ENCODE measurements around the gene NR2E1.

Gene NR2E1

DNA sequence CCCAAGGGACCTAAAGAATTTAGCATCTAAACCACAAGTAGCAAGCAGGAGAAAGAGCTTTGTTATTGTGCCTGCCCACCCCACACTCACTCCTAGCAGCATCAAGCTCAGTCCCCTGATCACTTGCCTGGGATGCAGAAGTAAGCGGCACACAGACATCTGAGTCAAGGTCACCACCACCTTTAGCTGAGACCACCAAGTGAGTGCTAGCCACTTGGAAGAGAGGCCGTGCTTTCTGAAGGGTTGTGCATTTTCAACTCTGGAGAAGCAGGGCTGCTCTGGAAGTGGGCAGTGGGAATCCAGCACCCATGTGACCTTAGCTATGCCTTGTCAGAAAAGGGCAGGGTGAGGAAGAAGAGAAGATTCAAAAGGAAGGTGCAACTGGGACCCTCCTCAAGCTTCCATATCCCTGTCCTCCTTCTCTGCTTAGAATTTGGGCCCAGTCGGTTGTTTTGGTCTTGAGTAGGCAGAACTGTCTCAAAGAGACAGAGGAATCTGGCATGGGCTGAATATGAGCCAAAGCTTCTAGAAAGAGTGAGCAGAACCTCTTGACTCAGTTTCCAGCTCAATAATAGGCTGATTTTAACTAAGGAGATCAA, 6.2 kb downstream of the NR2E1 start:
- DNase-seq: no peak

DNA sequence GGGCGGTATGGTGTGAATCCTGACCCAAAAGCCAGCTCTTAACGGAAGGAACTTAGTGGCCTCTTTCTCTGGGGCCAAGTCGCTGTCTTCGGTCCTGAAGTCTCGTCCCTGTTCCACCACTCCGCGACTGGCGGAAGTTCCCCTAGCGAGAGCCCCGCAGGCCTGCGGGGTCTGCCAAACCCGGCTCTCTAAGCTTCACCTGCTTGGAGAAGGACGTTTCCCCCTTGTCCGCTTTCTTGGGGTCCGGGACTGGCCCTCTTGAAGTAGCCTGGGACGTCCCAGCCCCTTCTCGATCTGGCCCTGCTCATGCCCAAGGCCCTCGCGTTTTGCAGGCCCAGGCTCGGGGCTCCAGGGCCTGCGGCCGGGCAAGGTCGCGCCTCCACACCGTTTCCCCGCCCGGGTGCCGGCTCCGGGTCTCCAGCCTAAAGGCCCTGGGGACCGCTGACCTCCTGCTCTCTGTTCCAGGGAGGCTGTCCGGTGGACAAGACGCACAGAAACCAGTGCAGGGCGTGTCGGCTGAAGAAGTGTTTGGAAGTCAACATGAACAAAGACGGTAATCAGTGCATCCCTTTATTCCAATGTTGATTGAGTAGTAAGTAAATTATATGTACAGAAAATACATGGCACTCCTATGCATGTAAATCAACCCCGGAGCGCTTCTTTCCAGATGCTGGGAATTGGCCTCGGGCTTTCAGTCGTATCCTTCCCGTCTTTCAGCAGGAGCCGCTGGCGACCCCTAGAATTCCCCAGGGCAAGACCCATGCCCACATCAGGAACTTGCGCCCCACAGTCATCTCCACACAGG, 8.8 kb downstream of the NR2E1 start:
- peak; percentile 17 for DNase-seq

DNA sequence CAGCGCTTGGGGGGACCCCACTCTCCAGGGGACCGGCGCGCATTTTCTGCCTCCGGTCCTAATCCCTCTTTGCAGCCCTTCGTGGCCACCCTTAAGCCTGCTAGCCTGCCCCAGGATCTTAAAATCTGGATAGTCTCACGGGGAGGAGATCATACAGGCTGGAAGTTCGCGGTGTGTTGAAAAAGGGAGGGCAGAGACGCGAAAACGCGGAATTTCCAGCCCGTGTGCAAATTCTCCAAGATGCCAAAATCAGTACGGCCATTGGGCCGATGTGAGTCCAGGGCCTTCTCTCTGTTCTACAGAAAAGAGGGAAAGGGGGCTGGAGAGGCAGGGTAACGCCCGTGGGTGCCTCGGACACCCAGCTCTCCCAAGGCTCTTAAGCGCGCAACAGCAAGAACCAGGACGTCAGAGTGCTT, 9.4 kb downstream of the NR2E1 start:
- no peak for DNase-seq

DNA sequence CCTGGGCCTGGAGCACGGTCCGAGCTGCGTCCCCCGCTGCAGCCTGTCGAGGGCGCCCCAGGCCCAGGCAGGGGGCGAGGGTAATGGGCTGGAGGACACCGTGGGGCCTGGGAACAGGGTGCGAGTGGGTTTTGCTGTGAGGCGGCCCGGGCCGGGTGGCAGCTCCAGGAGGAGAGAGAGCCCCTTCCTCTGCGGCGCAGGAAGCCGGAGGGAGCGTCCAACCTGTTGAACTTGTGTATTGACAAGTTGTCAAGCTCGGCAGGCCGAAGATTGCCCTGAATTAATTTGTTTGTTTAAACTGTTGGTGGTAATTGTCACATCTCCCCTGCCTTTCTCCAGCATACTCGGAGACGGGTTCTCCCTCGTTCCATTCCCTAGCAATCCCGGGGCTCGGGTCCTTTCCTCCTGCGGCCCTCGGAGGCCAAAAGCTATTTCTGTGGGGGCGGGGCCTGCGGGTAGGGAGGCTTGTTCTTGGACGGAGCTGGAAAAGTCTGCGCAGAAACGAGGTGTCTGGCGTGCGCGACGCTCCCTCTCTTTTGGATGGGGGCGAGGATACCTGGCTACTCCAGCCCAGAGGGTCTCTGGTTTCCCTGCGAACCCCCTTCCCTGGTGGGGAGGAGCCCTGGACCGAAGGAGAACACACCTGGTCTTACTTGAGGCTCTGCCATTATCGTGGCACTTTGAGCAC, 9.9 kb downstream of the NR2E1 start:
- DNase-seq: no peak

DNA sequence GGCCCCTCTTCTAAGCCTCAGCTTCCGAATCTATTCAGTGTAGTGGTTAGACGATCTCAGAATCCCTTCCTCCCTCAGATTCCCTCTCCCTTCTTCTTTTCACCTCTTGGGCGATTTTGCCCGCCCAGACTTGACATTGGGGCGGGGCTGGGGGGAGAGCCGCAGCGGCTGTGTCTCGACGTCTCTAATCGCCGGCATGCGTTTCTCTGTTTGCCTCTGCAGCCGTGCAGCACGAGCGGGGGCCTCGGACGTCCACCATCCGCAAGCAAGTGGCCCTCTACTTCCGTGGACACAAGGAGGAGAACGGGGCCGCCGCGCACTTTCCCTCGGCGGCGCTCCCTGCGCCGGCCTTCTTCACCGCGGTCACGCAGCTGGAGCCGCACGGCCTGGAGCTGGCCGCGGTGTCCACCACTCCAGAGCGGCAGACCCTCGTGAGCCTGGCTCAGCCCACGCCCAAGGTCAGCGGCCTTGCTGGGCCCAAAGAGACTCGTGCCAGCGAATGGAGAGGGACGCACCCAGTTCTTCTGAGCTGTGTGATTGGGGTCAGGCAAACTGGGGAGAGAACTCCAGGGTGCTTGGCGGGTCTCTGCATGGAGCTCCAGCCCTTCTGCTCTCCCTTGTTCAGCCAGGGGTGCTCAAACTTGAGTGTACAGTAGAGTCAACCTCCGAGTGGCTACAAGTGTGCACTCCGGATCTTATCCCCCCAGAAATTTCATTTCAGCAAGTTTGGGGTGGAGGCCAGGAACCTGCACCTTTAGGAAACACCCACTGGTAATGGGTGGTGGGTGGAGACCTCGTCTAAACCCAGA, 10.7 kb downstream of the NR2E1 start:
- no peak for DNase-seq

DNA sequence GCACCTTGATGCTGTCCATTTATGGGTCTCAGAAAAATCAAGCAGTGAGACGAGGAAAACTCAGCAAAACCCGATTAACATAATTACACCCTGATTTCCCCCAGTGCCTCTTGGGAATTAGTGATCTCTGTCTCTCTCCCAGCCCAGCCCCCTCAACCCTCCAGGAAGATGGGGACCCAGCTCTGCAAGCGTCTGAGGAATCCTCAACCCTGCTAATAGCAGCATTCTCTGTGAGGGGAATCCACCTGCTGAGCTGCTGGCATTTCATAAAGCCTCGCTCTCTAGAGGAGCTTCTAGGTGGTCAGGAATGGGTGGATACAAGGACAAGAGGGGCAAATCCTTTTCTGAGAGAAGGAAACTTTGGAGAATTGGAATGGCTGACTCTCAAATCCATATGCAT, 13.9 kb downstream of the NR2E1 start:
- no peak for DNase-seq

DNA sequence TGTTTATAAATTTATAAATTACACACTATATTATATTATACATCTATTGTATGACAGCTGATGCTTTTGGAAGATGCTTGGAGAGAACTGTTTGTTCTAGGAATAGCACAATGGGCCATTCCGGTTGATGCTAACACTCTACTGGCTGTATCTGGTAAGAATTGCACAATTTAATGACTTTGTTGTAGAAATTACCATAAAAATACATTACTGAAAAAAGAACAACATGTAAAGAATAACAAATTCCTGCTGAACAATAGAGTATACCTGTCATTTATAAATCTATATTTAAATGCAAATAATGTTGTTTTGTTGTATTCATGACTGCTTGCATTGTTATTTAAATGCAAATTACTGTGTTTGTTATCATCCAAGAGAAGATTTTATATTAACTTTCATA, 14.4 kb downstream of the NR2E1 start:
- no peak for DNase-seq

DNA sequence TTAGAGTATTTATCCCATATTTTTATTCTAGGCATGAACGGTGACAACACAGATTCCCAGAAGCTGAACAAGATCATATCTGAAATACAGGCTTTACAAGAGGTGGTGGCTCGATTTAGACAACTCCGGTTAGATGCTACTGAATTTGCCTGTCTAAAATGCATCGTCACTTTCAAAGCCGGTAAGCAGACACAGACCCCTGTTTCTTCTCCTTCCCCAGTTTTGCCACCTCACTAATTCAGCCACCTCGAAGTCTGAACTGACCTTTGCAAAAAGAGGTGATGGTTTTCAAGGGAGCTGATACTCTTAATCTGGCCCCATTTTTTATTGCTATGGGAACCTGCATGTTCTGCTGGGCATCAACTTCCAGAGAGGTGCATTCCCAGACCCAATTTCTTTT, 15.0 kb downstream of the NR2E1 start:
- no peak for DNase-seq

DNA sequence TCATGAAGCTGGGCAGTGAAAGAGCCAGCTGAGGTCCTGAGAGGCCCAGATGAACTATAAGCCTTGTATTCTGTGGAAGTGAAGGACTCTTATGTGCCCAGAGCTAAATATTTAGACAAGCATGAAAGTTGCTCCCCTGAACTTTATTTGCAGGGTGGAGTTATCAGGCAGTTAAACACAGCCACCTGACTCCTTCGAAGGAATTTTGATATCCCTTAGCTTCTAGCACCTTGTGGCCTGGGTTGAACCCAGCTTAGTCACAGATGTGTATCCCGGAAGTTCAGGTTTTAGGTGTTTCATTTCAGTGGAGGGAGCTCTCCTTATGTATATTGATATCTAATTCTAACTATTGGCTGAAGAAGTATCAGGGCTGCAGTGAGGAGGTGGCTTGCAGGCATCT, 20.4 kb downstream of the NR2E1 start:
- DNase-seq: no peak

DNA sequence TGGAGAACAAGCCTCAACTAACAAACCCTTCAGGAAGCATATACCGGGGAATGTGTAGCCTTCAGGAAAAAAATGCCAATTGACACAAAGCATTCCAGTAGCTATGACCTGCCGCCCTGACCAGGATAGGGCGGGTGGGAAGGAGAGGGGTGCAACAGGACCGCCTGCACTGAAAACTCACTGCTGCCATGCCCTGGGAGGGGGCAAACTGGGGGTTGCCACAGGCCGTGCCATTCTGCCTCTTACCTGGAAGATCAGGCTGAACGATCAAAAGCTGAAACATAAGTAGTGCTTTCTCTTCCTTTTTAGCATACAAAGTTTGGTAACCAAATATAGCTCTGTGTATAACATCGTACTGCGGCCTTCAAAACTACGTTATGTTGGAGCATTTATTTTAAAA, 21.7 kb downstream of the NR2E1 start:
- no peak for DNase-seq

DNA sequence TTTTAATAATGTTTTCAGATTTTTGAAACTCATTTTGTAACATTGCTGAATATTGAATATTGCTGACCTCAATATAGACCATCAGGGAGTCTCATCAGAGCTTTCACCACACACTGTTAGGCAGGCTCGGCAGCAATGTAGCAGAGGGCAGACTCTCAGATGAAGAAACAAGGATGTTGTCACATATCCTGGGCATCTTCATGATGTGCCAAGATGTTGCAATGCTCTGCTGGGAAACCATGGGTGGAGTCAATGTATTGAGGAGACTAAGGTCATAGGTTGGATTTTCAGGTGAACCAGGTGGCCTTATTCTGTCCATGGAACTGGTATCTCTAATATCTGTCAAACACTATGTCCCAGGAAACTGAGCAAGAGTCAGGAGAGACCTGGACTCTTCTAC, 27.3 kb downstream of the NR2E1 start:
- no peak for DNase-seq

DNA sequence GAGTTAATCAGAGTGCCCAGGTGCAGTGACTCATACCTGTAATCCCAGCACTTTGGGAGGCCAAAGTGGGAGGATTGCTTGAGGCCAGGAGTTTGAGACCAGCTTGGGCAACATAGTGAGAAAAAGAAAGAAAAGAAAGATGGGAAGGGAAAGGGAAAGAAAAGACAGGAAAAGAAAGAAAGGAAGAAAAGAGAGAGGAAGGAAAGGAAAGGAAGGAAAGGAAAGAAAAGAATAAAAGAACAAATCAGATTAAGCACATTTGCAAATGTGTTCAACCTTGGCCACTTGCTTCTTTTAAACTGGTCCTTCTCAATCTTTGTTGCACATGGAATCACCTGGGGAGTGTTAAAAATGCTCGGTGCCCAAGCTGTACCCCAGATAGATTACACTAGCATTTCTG, 28.0 kb downstream of the NR2E1 start:
- no peak for DNase-seq

DNA sequence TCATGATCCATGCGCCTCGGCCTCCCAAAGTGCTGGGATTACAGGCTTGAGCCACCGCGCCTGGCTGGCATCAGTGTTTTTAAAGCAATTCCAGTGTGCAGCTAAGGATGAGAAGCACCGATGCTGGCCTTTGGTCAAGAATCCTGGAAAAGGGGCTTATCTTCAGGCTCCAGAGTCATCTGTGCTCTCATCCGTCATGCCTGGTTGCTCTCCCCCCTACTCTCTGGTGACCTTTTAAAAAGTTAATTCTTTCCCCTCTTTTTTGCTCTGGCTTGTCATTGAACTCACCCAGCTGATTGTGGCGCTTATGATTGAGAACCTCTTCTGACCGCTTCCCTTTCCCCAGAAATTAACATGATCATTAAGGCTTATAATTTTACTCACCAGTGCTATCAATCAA, 28.7 kb downstream of the NR2E1 start:
- no peak for DNase-seq

DNA sequence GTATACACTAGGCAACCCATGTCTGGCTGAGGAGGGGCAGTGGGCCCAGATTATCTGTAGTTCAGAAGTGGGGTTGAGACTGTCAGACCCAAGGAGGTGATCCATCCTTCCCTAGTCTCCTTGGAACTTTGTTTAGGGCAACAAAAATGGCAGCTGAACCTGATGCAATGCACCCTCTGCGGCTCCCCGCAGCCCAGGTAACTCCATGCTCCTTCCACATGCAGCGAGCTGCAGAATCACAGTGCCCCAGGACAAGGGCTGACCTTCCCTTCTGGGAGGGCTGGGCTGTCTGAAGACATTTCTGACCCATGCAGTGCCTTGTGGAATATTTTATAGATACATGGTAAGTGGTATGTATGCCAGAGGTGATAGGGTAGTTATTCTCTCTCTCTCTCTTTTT, 29.4 kb downstream of the NR2E1 start:
- DNase-seq: no peak

DNA sequence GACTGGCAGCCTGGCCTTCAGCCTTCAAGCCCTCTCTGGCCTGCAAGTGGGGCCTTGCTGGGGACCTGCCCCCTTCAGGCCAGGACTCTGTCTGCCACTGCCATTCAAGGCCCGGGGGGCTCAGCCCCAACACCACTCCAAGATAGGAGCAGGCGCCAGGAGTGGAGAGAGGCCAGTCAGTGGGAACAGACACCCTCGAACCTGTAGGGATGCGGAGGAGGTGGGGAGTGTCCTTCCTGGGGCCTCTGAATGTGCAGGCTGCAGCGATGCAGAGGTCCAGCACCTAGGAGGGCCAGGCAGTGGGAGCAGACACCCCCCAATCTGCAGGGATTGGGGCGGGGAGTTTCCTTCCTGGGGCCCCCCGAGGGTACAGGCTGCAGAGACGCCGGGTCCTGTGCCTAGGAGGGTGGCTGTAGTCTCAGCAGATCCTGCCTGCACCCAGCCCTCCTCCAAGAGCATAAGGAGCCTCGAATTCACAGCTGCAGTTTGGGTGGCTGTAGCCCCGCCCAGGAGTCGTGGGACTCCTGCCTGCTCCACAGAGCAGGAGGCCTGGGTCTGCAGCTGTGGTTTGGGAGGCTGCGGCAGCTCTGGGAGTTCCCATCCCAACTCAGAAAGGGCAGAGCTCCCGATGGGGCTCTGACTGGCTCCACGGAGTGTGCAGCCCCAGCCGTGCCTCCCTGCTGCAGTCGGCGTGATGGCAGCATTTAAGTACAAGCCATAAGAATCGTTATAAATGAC, 33.1 kb downstream of the NR2E1 start:
- no peak for DNase-seq

DNA sequence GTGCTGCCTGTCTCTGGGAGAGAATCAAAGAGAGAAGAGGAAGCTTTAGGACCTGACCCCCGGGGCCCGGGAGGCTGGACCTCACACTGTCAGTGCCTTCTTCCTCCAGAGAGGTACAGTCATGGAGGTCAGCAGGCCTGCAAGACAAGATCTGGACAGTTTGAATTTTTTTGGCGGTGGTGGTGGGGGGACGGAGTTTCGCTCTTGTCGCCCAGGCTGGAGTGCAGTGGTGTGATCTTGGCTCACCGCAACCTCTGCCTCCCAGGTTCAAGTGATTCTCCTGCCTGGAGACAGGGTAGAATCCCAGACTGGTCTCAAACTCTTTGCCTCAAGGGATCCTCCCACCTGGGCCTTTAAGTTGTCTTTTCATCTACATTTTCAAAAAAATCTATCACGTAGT, 34.4 kb downstream of the NR2E1 start:
- DNase-seq: no peak

DNA sequence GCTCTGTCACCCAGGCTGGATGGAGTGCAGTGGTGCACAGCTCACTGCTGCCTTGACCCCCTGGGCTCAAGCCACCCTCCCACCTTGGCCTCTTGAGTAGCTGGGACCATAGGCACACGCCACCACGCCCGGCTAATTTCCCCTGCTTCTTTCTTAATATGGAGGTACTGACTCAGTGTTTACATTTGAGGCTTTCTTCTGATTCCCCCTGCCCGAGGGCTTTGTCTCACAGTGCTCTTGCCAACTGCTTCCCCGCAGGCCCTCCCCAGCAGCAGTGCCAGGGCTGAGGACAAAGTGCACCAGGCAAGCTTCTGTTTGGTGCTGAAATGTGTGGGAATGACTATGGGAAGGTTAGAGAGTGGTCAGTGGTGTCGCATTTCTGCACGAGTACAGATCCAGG, 34.8 kb downstream of the NR2E1 start:
- DNase-seq: no peak

DNA sequence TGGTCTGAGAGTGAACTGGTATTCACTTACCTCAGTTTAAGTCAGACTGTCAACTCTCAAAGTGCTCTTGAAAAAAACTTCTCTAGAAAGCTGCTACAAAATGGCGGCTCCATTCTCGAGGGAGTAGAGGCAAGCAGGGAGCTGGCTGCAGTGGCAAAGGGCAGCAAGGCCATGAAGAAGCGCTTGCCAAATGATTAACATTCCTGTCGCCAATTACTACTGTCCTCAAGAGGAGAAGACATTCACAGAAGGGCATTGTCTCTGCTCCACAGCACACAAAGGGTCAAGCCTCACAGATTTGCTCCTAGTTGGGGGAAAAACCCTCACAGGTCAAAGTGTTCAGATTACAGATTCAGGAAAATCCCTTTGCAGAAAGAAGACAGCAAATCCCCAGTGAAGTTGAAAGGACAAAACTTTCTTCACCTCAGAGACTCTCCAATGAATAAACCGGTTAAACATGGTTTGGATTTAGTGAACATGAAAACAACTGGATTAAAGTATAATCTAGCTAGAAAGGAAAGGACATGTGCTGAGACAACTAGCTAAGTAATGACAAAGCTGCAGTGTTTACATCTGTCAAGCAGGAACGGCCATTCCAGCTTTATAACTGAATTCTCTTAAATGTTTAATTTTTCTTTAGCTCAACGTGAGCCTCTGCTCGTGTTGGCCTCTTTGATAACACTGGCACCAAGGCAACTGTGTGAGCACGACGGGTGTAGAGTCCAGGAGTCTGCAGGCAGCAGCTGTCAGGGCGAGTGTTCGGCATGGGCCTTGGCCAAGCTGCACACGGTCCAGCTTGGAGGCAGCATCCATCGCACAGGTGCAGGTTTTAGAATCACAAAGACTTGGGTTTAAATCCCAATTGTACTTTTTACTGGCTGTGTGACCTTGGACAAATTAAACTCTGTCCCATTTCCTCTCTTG, 37.6 kb downstream of the NR2E1 start:
- DNase-seq: no peak

DNA sequence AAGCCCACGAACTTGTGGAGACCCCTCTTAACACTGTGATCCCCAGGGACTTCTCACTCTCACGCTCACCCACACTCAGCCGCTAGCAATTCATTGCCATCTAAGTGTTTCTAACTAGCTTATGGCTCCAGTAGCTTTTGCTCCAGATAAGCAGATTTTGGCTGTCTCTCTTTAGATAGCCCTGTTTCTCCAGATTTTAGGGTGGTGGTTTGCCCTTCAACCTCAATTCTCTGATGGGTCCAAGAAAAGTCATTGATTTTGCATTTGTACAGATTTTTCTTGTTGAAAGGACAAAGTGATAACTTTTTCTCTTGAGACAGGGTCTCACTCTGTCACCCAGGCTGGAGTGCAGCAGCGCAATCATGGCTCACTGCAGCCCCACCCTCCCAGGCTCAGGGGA, 41.2 kb downstream of the NR2E1 start:
- no peak for DNase-seq

DNA sequence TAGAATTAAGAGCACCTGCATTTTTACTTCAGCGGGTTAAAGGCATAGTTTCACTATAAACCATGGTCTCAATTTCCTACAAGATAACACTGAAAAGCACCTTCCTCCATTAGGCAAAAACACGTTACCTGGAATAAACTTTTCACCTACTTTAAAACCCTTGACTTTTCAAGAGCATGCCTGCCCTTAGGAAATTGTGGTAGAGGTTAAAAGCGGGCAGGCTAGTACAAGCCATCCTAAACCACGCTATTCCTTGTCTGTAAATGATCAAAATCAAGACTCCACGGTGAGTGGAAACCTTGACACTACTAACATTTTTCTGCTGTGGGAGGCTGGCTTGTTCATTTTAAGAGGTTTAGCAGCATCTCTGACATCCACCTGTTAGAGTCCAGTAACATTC, 43.9 kb downstream of the NR2E1 start:
- no peak for DNase-seq

DNA sequence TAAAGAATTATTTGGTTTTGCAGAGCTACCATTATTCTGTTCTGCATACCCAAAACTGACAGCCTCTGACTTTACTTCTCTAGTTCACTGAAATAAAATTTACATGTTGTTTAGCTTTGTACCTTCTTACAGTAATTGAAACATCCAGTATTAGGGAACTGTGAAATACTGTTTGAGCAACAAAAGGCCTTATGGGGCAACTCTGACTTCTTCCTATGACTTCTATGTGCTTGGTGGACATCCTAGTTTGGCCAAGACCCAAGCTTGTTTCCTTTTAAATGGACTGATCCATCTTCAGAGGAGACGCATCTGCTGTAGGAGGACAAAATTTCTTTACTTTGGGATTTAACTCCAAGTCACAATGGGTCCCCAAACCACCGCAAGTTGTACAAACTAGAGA, 44.7 kb downstream of the NR2E1 start:
- DNase-seq: no peak

DNA sequence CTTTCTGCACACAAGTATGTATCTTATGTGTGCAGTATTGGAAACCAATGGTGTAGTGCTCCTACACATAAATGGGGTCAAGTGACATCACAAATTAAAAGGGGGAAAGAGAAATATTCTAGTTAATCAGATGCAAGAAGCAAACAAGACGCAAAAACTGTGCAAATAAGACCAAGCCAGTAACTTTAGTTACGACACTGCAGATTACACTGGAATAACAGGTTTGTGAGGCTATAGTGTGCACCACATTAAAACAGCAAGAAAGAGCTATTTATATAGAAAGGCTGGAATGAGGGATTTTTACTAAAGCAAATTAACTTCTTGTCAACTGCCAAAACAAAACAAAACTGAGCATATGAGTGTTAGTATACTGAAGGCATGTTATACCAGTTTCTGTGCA, 45.8 kb downstream of the NR2E1 start:
- DNase-seq: no peak

Data from CD4-positive, alpha-beta T cell treated with Interleukin-17A for 1 hour (primary cell).